HG03159 (cell line): ENCODE measurements around the gene HIGD2B.
"Not testable (repeated sequence)": the region's sequence is repeated elsewhere in the genome, so short reads cannot be mapped to it uniquely, and the experiment has no call there.

ENCODE experiments used
- ATAC-seq: cut with Tn5 transposase; IDR thresholded peaks from one replicate; pipeline ENCODE4 v1.9.1; 2021; ENCODE audit warnings: mild to moderate bottlenecking, moderate library complexity; ENCODE audit not compliant: unreplicated experiment

Gene HIGD2B

GRCh38 chr15:72685925-72686794 is at the start of gene HIGD2B, which contains the start of gene BBS4:
HIGD2B (minus strand) TSS chr15:72686182; CDS start chr15:72676374, 9,808 bp downstream.
BBS4 (plus strand) TSS chr15:72686207; CDS start chr15:72686228, 21 bp downstream.
- ATAC-seq, result peak; percentile 97

GRCh38 chr15:72735111-72735510 is 49.1 kb upstream of the HIGD2B start:
- no peak for ATAC-seq

GRCh38 chr15:72733941-72734738 is 48.2 kb upstream of the HIGD2B start:
- no peak for ATAC-seq

GRCh38 chr15:72732516-72732915 is 46.5 kb upstream of the HIGD2B start:
- ATAC-seq, result no peak

- no peak for ATAC-seq
Measured at GRCh38 chr15:72732086-72732485, 46.1 kb upstream of the HIGD2B start.

- ATAC-seq, result no peak
Measured at GRCh38 chr15:72728821-72729220, 42.8 kb upstream of the HIGD2B start.

- not testable (repeated sequence) for ATAC-seq
Measured at GRCh38 chr15:72728249-72728648, 42.3 kb upstream of the HIGD2B start.

- no peak for ATAC-seq
Measured at GRCh38 chr15:72727154-72727553, 41.2 kb upstream of the HIGD2B start.

GRCh38 chr15:72725851-72726250 is 39.9 kb upstream of the HIGD2B start:
- not testable (repeated sequence) for ATAC-seq

GRCh38 chr15:72725446-72725845 is 39.5 kb upstream of the HIGD2B start:
- no peak for ATAC-seq

GRCh38 chr15:72724028-72724427 is 38.0 kb upstream of the HIGD2B start:
- ATAC-seq, result no peak

- no peak for ATAC-seq
Measured at GRCh38 chr15:72722071-72722696, 36.2 kb upstream of the HIGD2B start.

- ATAC-seq, result not testable (repeated sequence)
Measured at GRCh38 chr15:72708551-72709303, 22.7 kb upstream of the HIGD2B start.

GRCh38 chr15:72706266-72706665 is 20.3 kb upstream of the HIGD2B start:
- ATAC-seq, result no peak

- ATAC-seq, result no peak
Measured at GRCh38 chr15:72700076-72700475, 14.1 kb upstream of the HIGD2B start.

- ATAC-seq, result no peak
Measured at GRCh38 chr15:72698938-72699337, 13.0 kb upstream of the HIGD2B start.

- ATAC-seq, result no peak
Measured at GRCh38 chr15:72690938-72691337, 5.0 kb upstream of the HIGD2B start.

GRCh38 chr15:72688697-72689096 is 2.7 kb upstream of the HIGD2B start:
- no peak for ATAC-seq

- ATAC-seq, result no peak
Measured at GRCh38 chr15:72685301-72685924, 569 bp downstream of the HIGD2B start.

GRCh38 chr15:72682772-72683171 is 3.2 kb downstream of the HIGD2B start:
- no peak for ATAC-seq
